ENCODE results near the gene NOLC1. TPM values are rescaled to one million over a fixed set of nuclear protein-coding genes. Genes with fewer than 3 reads are reported as not detected.

The NOLC1 gene
- total and polyA plus RNA-seq, 2 experiments from 2014 or later: 29.8 to 46.2 TPM

- Histone ChIP-seq H3K4me2 (no peak overlapping the region), H3K36me3 (replicated peaks; ENCODE audit: insufficient read depth, low read depth) (peaks cover 1% of the 10 kb centered on the region), H3K79me2 (peaks cover 54% of the 10 kb centered on the region), H3K9me2 (replicated peaks; ENCODE audit: insufficient read depth) (no peaks in the 10 kb centered on the region), H4K20me1 (ENCODE audit: insufficient read depth, poor library complexity, severe bottlenecking) (peaks cover 24% of the 10 kb centered on the region), H3K27ac (no peak overlapping the region), H3K27me3 (no peaks in the 10 kb centered on the region), H3K4me3 (no peak overlapping the region), H3K4me1 (ENCODE audit: insufficient read depth) (no peaks in the 10 kb centered on the region), H2AFZ (no peak overlapping the region), H3K9me3 (ENCODE audit: low read depth) (no peaks in the 10 kb centered on the region)
- DNase-seq (ENCODE audit: low spot score): no peak
- 98% methylated on average over 5 of the region's 5 CpGs for WGBS (ENCODE audit: low lambda C conversion rate, missing lambda C conversion rate)
- no peak for TF ChIP-seq EZH2phosphoT487 (IDR thresholded peaks at IDR 0.05; ENCODE audit: low read depth, severe bottlenecking, unreplicated experiment)
Observed at GRCh38 chr10:102140913-102141540, 11.2 kb upstream of the NOLC1 start.

- peaks cover 3% of the 10 kb centered on the region for H3K36me3 ChIP-seq (replicated peaks; ENCODE audit: insufficient read depth, low read depth)
Observed at GRCh38 chr10:102141583-102142107, 10.5 kb upstream of the NOLC1 start.

GRCh38 chr10:102146971-102147428 lies 5.2 kb upstream of the NOLC1 start:
- Histone ChIP-seq H3K9me3 (ENCODE audit: low read depth) (no peaks in the 10 kb centered on the region), H3K36me3 (replicated peaks; ENCODE audit: insufficient read depth, low read depth) (peaks cover 9% of the 10 kb centered on the region), H3K9me2 (replicated peaks; ENCODE audit: insufficient read depth) (no peaks in the 10 kb centered on the region), H3K4me1 (ENCODE audit: insufficient read depth) (peaks cover 7% of the 10 kb centered on the region), H3K27me3 (no peaks in the 10 kb centered on the region), H3K27ac (no peak overlapping the region), H4K20me1 (ENCODE audit: insufficient read depth, poor library complexity, severe bottlenecking) (no peaks in the 10 kb centered on the region), H3K4me3 (no peak overlapping the region), H2AFZ (no peak overlapping the region), H3K4me2 (no peak overlapping the region), H3K79me2 (peaks cover 6% of the 10 kb centered on the region)
- DNase-seq (ENCODE audit: low spot score): no peak
- 99% methylated on average over 17 of the region's 17 CpGs for WGBS (ENCODE audit: low lambda C conversion rate, missing lambda C conversion rate)
- TF ChIP-seq EZH2phosphoT487 (IDR thresholded peaks at IDR 0.05; ENCODE audit: low read depth, severe bottlenecking, unreplicated experiment) (no peak), CTCF (IDR thresholded peaks at IDR 0.05; ENCODE audit: poor library complexity) (no peak), EZH2 (IDR thresholded peaks at IDR 0.05; ENCODE audit: borderline replicate concordance) (no peak)

More at GRCh38 chr10:102141583-102142107, 10.5 kb upstream of the NOLC1 start:
- Histone ChIP-seq H3K79me2 (peaks cover 48% of the 10 kb centered on the region), H3K9me3 (ENCODE audit: low read depth) (no peaks in the 10 kb centered on the region), H2AFZ (no peak overlapping the region), H3K4me2 (no peak overlapping the region), H3K9me2 (replicated peaks; ENCODE audit: insufficient read depth) (no peaks in the 10 kb centered on the region), H3K27me3 (no peaks in the 10 kb centered on the region), H3K4me1 (ENCODE audit: insufficient read depth) (no peaks in the 10 kb centered on the region), H4K20me1 (ENCODE audit: insufficient read depth, poor library complexity, severe bottlenecking) (peaks cover 18% of the 10 kb centered on the region), H3K27ac (no peak overlapping the region), H3K4me3 (no peak overlapping the region)
- 93% methylated on average over 4 of the region's 4 CpGs for WGBS (ENCODE audit: low lambda C conversion rate, missing lambda C conversion rate)
- no peak for DNase-seq (ENCODE audit: low spot score)
- no peak for TF ChIP-seq CTCF (IDR thresholded peaks at IDR 0.05; ENCODE audit: poor library complexity)
- TF ChIP-seq EZH2 (IDR thresholded peaks at IDR 0.05; ENCODE audit: borderline replicate concordance): no peak
- no peak for TF ChIP-seq EZH2phosphoT487 (IDR thresholded peaks at IDR 0.05; ENCODE audit: low read depth, severe bottlenecking, unreplicated experiment)

GRCh38 chr10:102147561-102147960 lies 4.6 kb upstream of the NOLC1 start:
- H3K27ac ChIP-seq: no peak overlapping the region
- H3K9me3 ChIP-seq (ENCODE audit: low read depth): no peaks in the 10 kb centered on the region
- H2AFZ ChIP-seq: no peak overlapping the region
- no peak for DNase-seq (ENCODE audit: low spot score)
- H3K9me2 ChIP-seq (replicated peaks; ENCODE audit: insufficient read depth): no peaks in the 10 kb centered on the region
- H3K4me3 ChIP-seq: no peak overlapping the region
- H4K20me1 ChIP-seq (ENCODE audit: insufficient read depth, poor library complexity, severe bottlenecking): no peaks in the 10 kb centered on the region
- 100% methylated on average over 1 of the region's 1 CpG for whole genome bisulfite sequencing (ENCODE audit: low lambda C conversion rate, missing lambda C conversion rate)
- peaks cover 6% of the 10 kb centered on the region for H3K79me2 ChIP-seq
- H3K36me3 ChIP-seq (replicated peaks; ENCODE audit: insufficient read depth, low read depth): peaks cover 9% of the 10 kb centered on the region
- peaks cover 7% of the 10 kb centered on the region for H3K4me1 ChIP-seq (ENCODE audit: insufficient read depth)
- no peak overlapping the region for H3K4me2 ChIP-seq
- H3K27me3 ChIP-seq: no peaks in the 10 kb centered on the region
- TF ChIP-seq EZH2phosphoT487 (IDR thresholded peaks at IDR 0.05; ENCODE audit: low read depth, severe bottlenecking, unreplicated experiment) (no peak), CTCF (IDR thresholded peaks at IDR 0.05; ENCODE audit: poor library complexity) (no peak), EZH2 (IDR thresholded peaks at IDR 0.05; ENCODE audit: borderline replicate concordance) (no peak)
